Omental fat pad (tissue), 4 donors: ENCODE results near the gene GPC6. TPM values are rescaled to one million over a fixed set of nuclear protein-coding genes. Genes with fewer than 3 reads are reported as not detected.

Source experiments
- ATAC-seq: fragments of 150-250 bp; one replicate; pipeline ENCODE4 v1.9.1; 2016; ENCODE audit warnings: mild to moderate bottlenecking, moderate library complexity; ENCODE audit not compliant: low FRiP score
- DNase-seq: peaks from one replicate; pipeline ENCODE4 v3.0.0-alpha.2; 2019; ENCODE audit warnings: low spot score
- CTCF ChIP-seq, 3 donors: fragments of 450-650 bp; IDR thresholded peaks; one replicate each; pipeline ENCODE4 v1.5.1; 2016 to 2017; ENCODE audit warnings: antibody characterized with exemption in 3 of 3, mild to moderate bottlenecking in 3 of 3, moderate library complexity in 2 of 3
- total RNA-seq, 4 donors: library from RNA; depleted of rRNA; stranded (reverse); fragments of >200 nt; gene quantifications; one replicate each; pipeline ENCODE4 v1.1.0, GENCODE V29; 2016

Gene GPC6
- total RNA-seq, 4 donors from 2014 or later = 9.2 to 24.4 (median 16.4) TPM

GRCh38 chr13:93819331-93819890, 592.8 kb downstream of the GPC6 start:
- ATAC-seq = no peak
- no peak for TF ChIP-seq CTCF (IDR thresholded peaks at IDR 0.05)
- no peak for DNase-seq

- ATAC-seq = no peak
- no peak for TF ChIP-seq CTCF (IDR thresholded peaks at IDR 0.05)
- no peak for DNase-seq
These were observed 597.7 kb downstream of the GPC6 start for GRCh38 chr13:93824286-93824685.

DNA sequence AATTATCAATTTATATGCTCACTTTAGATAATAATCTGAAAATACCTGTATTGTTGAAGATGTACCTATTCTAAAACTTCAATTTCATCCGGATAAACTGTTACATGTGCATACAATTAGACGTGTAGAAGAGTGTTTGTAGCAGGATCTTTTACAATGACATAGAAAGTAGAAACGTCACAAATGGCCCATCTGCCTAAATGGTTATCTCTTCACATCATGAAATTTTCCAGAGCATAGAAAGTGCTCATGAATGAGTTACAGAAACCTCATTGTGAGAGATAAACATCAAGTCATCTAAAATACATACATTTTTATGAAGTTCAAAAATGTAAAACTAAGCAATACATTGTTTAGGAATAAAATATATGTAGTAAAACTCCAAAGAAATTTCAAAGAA, 607.4 kb downstream of the GPC6 start:
- no peak for DNase-seq
- ATAC-seq = no peak
- no peak for TF ChIP-seq CTCF (IDR thresholded peaks at IDR 0.05)

- DNase-seq (no peak), ATAC-seq (no peak)
- no peak for TF ChIP-seq CTCF (IDR thresholded peaks at IDR 0.05)
These were observed 616.5 kb downstream of the GPC6 start for GRCh38 chr13:93843082-93843481.

- no peak for TF ChIP-seq CTCF (IDR thresholded peaks at IDR 0.05)
- DNase-seq (no peak), ATAC-seq (no peak)
These were observed 620.6 kb downstream of the GPC6 start for GRCh38 chr13:93847162-93847561.

DNA sequence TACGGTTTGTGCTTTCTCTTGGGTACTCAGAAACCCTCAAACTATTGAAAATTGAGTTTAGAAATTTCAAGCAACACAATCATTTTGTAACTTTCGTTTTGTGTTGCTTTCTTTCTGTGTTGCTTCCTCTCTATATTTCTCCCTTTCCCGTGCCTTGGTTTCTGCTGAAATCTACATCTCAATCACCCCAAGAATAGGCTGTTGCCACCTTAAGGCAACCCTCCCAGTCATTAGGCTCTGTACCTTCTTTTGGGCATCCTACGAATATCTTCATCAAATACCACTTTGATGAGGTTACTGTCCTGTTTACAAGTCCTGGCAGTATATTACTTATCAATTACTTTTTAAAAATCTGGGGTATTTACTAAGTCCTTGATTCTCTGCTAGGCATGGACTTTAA, 621.6 kb downstream of the GPC6 start:
- DNase-seq (no peak), ATAC-seq (no peak)
- no peak for TF ChIP-seq CTCF (IDR thresholded peaks at IDR 0.05)

DNA sequence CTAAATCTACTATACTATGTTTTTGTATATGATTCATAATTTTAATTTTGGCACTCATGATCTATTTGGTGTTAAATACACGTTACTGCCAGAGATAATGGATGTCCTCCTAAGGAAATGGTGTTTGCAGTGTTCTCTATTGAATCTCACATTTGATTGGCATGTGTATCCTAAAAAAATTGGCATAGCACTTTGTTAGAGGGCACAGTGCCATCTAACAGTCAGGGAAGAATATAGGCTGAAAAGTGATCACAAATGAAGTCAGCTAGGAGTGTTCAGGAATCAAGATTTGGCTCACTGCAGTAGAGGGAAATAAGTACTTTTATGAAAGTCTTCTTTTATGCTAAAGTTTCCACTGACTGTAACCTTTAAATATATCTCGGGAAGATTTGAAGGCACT, 624.6 kb downstream of the GPC6 start:
- DNase-seq (no peak), ATAC-seq (no peak)
- no peak for TF ChIP-seq CTCF (IDR thresholded peaks at IDR 0.05)
